Measurements from ENCODE around the gene LPCAT4.

GRCh38 chr15:34324933-34325332, 42.1 kb downstream of the LPCAT4 start:
- TF ChIP-seq GATA2 (IDR thresholded peaks at IDR 0.05; ENCODE audit: low read depth, low read length) (no peak), GATA3 (IDR thresholded peaks at IDR 0.05; ENCODE audit: low read depth, low read length) (no peak)
